Mesothelial cell of epicardium (in vitro differentiated cells): ENCODE results near the gene TEX44. TPM values are rescaled to one million over a fixed set of nuclear protein-coding genes. Genes with fewer than 3 reads are reported as not detected.

Experiments
- DNase-seq, 2 experiments: peaks; one replicate each; pipeline ENCODE4 v3.0.0; 2021; ENCODE audit warnings: low spot score in 2 of 2; ENCODE audit not compliant: unreplicated experiment in 2 of 2
- H3K27ac Mint-ChIP-seq: 2 replicates; pipeline ENCODE4 v1.8.0; 2021; ENCODE audit warnings: mixed read lengths
- H3K27me3 Mint-ChIP-seq: 2 replicates; pipeline ENCODE4 v1.8.0; 2021; ENCODE audit warnings: low read depth, mixed read lengths
- H3K36me3 Mint-ChIP-seq: 2 replicates; pipeline ENCODE4 v1.8.0; 2021; ENCODE audit warnings: mixed read lengths
- H3K4me1 Mint-ChIP-seq: 2 replicates; pipeline ENCODE4 v1.8.0; 2021; ENCODE audit warnings: mixed read lengths
- H3K4me3 Mint-ChIP-seq: 2 replicates; pipeline ENCODE4 v1.8.0; 2021; ENCODE audit warnings: mild to moderate bottlenecking, moderate library complexity, mixed read lengths
- H3K9me3 Mint-ChIP-seq: 2 replicates; pipeline ENCODE4 v1.8.0; 2021; ENCODE audit warnings: mixed read lengths
- total RNA-seq: library from RNA; stranded (reverse); gene quantifications from 3 replicates; pipeline ENCODE4 v1.2.1, GENCODE V29; 2021
- TF ChIP-seq, protein P1 (sequence below): fragments of 200-600 bp; sonication (generic); IDR thresholded peaks from one replicate; pipeline ENCODE4 v1.5.0; 2021; ENCODE audit warnings: antibody characterized with exemption; ENCODE audit not compliant: unreplicated experiment

Gene TEX44
- total RNA-seq, 1 donor from 2014 or later = not detected

DNA sequence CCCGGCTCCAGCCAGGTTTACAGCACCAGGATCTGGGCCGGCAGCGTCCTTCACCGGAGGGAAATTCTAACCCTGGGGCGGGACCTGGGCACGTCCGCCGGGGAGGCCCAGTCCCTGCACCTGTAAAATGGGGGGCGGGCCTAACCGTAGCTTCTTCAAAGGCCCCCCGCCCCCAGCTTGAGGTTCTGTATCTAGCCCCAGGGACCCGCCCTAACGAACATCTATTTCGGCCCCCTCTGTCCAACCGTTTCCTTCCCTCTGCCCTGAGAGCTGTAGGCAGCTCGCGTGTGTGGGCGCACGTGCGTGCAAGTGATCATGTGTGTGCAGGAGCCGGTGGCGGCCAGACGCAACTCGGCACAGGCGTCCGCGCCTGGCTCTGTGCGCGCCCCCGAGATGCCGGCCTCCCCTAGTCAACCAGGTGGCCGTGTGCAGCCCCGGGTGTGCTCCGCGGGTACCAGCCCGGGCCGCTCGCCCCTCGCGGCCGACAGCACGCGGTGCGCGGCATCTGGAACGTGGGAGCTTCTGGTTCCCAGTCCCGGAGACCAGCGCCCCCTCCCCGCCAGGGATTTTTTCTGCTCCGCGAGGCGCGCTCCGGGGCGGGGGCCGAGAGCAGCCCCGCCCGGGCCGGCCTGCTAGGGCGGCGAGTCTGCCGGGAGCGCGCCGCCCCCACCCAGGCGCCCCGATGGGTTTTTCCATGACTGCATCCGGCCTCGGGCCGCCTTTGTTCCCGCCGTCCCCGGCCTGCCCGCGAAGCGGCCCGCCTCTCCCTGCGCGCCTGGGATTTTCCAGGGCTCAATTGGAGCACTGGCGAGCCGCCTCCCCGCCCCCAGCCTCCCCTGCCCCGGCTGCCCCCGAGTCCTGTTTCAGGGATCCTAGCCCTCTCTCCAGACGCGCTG lies 21.2 kb downstream of the TEX44 start:
- Mint-ChIP-seq H3K4me1 (peaks cover 47% of the 10 kb centered on the region), H3K36me3 (no peaks in the 10 kb centered on the region), H3K27ac (peak overlapping the region; percentile 99), H3K27me3 (no peaks in the 10 kb centered on the region), H3K4me3 (peak overlapping the region; percentile 71), H3K9me3 (no peaks in the 10 kb centered on the region)
- DNase-seq = peak; percentile 65 to 86
- TF ChIP-seq, protein P1, sequence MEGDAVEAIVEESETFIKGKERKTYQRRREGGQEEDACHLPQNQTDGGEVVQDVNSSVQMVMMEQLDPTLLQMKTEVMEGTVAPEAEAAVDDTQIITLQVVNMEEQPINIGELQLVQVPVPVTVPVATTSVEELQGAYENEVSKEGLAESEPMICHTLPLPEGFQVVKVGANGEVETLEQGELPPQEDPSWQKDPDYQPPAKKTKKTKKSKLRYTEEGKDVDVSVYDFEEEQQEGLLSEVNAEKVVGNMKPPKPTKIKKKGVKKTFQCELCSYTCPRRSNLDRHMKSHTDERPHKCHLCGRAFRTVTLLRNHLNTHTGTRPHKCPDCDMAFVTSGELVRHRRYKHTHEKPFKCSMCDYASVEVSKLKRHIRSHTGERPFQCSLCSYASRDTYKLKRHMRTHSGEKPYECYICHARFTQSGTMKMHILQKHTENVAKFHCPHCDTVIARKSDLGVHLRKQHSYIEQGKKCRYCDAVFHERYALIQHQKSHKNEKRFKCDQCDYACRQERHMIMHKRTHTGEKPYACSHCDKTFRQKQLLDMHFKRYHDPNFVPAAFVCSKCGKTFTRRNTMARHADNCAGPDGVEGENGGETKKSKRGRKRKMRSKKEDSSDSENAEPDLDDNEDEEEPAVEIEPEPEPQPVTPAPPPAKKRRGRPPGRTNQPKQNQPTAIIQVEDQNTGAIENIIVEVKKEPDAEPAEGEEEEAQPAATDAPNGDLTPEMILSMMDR = peak; percentile 19

DNA sequence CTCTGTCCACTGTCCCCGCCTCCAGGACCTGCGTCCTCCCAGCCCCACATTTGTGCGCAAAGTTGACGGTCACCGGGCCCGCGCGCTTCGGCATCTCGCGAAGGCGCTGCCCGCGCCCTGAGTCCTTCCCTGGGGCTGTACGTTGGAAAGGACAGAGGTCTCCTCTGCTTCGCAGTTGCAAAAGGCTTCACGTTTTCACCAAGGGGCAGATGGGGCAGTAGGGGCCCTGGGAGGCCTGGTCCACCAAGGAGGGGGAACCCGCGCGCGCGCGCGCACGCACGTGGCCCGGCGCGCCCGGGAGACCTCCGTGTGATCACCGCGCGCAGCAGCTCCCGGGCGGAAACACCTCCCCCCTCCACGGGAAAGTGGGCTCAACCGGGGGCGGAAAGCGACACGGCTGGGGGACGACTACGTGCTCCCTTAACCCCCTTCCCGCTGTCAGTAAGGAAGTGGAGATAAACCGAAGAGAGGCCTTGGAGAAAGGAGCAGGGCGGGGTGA lies 21.9 kb downstream of the TEX44 start:
- Mint-ChIP-seq H3K27ac (peak overlapping the region; percentile 99), H3K9me3 (no peaks in the 10 kb centered on the region), H3K4me1 (peaks cover 47% of the 10 kb centered on the region), H3K27me3 (no peaks in the 10 kb centered on the region), H3K4me3 (peak overlapping the region; percentile 71), H3K36me3 (no peaks in the 10 kb centered on the region)
- TF ChIP-seq, protein P1 = no peak
- no peak for DNase-seq

DNA sequence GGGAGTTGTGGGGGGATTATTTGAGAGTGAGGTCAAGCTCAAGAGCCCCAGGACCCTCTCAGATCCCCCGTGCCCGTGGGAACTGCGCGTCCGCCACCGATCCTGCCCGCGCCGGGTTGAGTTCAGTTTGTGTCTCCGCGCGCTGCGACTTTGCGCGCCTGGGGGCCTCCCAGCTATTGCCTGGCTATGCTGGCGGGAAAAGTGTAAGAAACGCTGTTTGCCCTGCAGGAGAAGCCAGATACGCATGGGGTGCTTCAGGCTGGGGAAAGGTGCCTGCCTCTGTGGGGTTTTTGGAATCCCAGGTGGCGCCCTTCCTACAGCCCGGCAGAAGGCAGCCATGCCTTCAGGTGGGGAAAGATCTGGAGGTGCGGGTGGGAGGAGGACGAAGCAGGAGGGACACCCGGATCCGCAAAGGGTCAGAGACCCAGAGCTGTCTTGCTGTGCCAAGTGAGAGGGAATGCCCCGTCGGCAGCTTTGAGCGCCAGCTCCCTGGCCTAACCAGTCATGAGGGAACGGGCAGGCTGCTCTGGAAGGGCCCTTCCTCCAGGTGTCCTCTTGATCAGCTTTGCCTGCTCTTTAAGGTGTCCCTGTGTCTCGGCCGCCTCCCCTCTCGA lies 22.5 kb downstream of the TEX44 start:
- H3K27ac Mint-ChIP-seq = peak overlapping the region; percentile 99
- DNase-seq = peak in 1 of 2 experiments; percentile 51

DNA sequence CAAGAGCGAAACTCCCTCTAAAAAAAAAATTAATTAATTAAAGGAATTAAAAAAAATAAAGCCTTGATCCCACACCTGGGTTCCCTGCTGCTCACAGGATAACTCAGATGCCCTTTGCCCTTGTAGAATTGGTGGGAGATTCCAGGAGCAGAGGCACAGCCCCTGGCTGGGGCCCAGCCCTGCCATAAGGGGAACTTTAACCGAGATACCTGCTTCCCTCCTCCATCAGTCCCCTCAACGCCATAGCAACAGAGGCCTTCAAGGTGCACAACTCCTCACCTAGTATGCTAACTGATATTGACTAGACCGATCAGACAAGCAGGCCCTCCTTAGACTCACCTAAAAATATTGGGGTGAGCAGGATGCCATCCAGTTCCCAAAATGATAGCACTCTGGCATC lies 23.6 kb downstream of the TEX44 start:
- DNase-seq = no peak
- Mint-ChIP-seq H3K4me3 (no peak overlapping the region), H3K27me3 (no peaks in the 10 kb centered on the region), H3K4me1 (peaks cover 54% of the 10 kb centered on the region), H3K27ac (no peak overlapping the region), H3K9me3 (no peaks in the 10 kb centered on the region), H3K36me3 (no peaks in the 10 kb centered on the region)
- TF ChIP-seq, protein P1 = no peak

More for the DNA sequence above, 22.5 kb downstream of the TEX44 start:
- H3K9me3 Mint-ChIP-seq = no peaks in the 10 kb centered on the region
- H3K36me3 Mint-ChIP-seq = no peaks in the 10 kb centered on the region
- peaks cover 49% of the 10 kb centered on the region for H3K4me1 Mint-ChIP-seq
- TF ChIP-seq, protein P1 = no peak
- no peaks in the 10 kb centered on the region for H3K27me3 Mint-ChIP-seq
- H3K4me3 Mint-ChIP-seq = peak overlapping the region; percentile 71

DNA sequence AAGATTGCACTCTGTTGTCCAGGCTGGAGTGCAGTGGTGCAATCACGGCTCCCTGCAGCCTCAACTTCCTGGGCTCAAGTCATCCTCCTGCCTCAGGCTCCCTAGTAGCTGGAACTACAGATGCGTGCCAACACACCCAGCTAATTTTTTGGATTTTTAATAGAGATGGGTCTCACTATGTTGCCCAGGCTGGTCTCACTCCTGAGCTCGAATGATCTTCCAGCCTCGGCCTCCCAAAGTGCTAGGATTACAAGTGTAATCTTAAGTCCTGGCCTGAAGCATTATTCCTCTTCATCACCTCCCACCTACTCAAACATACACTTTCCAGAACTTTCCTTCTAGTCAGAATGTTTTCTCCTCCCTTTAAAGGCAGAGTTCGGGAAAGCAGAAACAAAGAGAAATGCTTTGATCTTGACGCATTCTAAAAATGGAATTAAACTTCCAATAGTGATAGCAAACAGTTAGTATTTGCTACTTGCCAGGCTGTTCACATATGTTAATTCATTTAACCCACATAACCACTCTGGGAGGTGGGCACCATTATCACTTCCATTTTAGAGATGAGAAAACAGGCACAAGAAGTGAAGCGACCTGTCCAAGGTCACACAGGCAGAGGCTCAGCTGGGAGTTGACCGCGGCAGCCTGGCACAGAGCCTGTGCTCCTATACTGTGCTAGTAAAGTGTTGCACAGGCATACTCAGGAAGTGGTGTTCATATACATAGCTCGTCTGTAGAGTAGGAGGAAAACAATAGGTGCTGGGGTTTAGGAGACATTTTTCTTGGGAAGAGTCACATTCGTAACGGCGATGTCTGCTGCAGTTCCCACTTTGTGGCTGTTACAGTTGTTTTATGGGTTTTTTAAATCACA lies 24.6 kb downstream of the TEX44 start:
- Mint-ChIP-seq H3K4me3 (no peak overlapping the region), H3K27ac (peak overlapping the region; percentile 28), H3K27me3 (no peaks in the 10 kb centered on the region), H3K36me3 (no peaks in the 10 kb centered on the region), H3K9me3 (no peaks in the 10 kb centered on the region), H3K4me1 (peaks cover 54% of the 10 kb centered on the region)
- TF ChIP-seq, protein P1 = no peak
- DNase-seq = no peak
